HL-60 (cell line): Measurements from ENCODE around the gene SAFB.

ENCODE experiments used
- DNase-seq, 2 experiments: peaks; one replicate each; pipeline ENCODE4 v3.0.0-alpha.2; 2010 to 2020; ENCODE audit warnings: low read depth in 1 of 2, low spot score in 1 of 2
- H3K27ac ChIP-seq: fragments of 250-450 bp; sonication (Bioruptor Pico); replicated peaks from 2 replicates; pipeline ENCODE4 v1.5.1; 2020; ENCODE audit warnings: mild to moderate bottlenecking, moderate library complexity
- H3K27me3 ChIP-seq: fragments of 250-450 bp; sonication (Bioruptor Pico); 2 replicates; pipeline ENCODE4 v1.5.1; 2021; ENCODE audit warnings: mild to moderate bottlenecking, moderate library complexity; ENCODE audit not compliant: insufficient read depth, poor library complexity, severe bottlenecking
- H3K4me3 ChIP-seq: replicated peaks from 2 replicates; pipeline ENCODE4 v1.5.1; 2011; ENCODE audit warnings: mild to moderate bottlenecking, control low read depth, low read length; ENCODE audit not compliant: insufficient read depth
- CTCF ChIP-seq: IDR thresholded peaks from one replicate; pipeline ENCODE4 v1.5.1; 2011; ENCODE audit warnings: low read length, control low read depth, inconsistent platforms; ENCODE audit not compliant: insufficient read depth
- GABPA ChIP-seq: IDR thresholded peaks from 2 replicates; pipeline ENCODE4 v1.6.1; 2012; ENCODE audit warnings: low read depth
- POLR2AphosphoS5 ChIP-seq: IDR thresholded peaks from 2 replicates; pipeline ENCODE4 v1.6.1; 2012; ENCODE audit warnings: low read depth
- REST ChIP-seq: IDR thresholded peaks from 2 replicates; pipeline ENCODE4 v1.6.1; 2012; ENCODE audit warnings: low read depth; ENCODE audit not compliant: insufficient replicate concordance
- SPI1 ChIP-seq: IDR thresholded peaks from 2 replicates; pipeline ENCODE4 v1.6.1; 2012; ENCODE audit warnings: low read depth, mild to moderate bottlenecking, borderline replicate concordance

The SAFB gene

GRCh38 chr19:5593343-5594255, 29.3 kb upstream of the SAFB start:
- DNase-seq: no peak
- TF ChIP-seq POLR2AphosphoS5: no peak
- TF ChIP-seq GABPA: no peak
- no peak for TF ChIP-seq REST
- TF ChIP-seq CTCF: no peak
- TF ChIP-seq SPI1: no peak
- no peak overlapping the region for H3K4me3 ChIP-seq
- H3K27me3 ChIP-seq: no peaks in the 10 kb centered on the region
- no peak overlapping the region for H3K27ac ChIP-seq

GRCh38 chr19:5594521-5594950, 28.3 kb upstream of the SAFB start:
- no peaks in the 10 kb centered on the region for H3K27me3 ChIP-seq
- TF ChIP-seq POLR2AphosphoS5 (no peak; the same call in 1 of the 2 replicates), REST (no peak), SPI1 (no peak), GABPA (no peak), CTCF (no peak)
- DNase-seq: no peak
- no peak overlapping the region for H3K4me3 ChIP-seq
- no peak overlapping the region for H3K27ac ChIP-seq

- no peak overlapping the region for H3K4me3 ChIP-seq
- H3K27ac ChIP-seq: no peak overlapping the region
- no peaks in the 10 kb centered on the region for H3K27me3 ChIP-seq
- no peak for TF ChIP-seq REST
- TF ChIP-seq POLR2AphosphoS5: no peak; the same call in 1 of the 2 replicates
- no peak for TF ChIP-seq SPI1
- TF ChIP-seq CTCF: no peak
- TF ChIP-seq GABPA: no peak
- DNase-seq: no peak
These were observed 27.8 kb upstream of the SAFB start for GRCh38 chr19:5595129-5595528.
